Retina (tissue), 1 donor: ENCODE data around the gene MAPK11.

Experiments used
- DNase-seq: peaks from one replicate; pipeline ENCODE4 v3.0.0-alpha.2; 2016

The MAPK11 gene

DNA sequence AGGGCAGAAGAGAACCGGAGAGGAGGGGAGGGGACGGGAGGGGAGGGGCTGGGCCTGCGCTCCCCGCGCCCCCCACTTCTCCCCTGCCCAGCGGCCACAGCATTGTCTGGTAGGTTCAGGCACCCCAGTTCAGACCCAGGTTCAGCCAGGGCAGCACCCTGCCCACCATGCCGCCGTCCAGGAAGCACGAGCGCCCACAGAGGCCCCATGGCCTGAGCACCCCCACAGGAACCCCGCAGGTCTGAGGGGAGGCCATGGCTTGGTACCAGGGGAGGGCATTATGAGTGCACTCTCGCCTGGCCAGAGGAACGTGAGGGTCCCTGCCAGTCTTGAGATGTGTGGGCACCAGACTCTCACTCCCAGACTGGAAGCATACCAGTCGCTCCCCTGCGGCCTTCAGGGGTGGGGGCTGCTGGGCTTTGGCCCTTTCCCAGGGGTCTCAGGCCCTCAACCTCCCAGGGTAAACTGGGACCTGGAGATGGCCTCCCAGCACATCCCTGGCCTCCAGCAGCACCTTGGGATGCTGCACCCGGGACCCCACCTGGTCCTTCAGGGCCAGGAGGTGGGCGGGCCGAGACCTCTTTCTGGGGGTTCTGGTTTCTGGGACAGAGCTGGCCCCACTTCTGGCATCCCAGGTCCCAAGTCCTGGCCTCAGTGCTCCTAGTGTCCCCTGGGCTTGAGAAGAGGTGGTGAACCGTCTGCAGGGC, 37.9 kb upstream of the MAPK11 start:
- peak; percentile 67 for DNase-seq

DNA sequence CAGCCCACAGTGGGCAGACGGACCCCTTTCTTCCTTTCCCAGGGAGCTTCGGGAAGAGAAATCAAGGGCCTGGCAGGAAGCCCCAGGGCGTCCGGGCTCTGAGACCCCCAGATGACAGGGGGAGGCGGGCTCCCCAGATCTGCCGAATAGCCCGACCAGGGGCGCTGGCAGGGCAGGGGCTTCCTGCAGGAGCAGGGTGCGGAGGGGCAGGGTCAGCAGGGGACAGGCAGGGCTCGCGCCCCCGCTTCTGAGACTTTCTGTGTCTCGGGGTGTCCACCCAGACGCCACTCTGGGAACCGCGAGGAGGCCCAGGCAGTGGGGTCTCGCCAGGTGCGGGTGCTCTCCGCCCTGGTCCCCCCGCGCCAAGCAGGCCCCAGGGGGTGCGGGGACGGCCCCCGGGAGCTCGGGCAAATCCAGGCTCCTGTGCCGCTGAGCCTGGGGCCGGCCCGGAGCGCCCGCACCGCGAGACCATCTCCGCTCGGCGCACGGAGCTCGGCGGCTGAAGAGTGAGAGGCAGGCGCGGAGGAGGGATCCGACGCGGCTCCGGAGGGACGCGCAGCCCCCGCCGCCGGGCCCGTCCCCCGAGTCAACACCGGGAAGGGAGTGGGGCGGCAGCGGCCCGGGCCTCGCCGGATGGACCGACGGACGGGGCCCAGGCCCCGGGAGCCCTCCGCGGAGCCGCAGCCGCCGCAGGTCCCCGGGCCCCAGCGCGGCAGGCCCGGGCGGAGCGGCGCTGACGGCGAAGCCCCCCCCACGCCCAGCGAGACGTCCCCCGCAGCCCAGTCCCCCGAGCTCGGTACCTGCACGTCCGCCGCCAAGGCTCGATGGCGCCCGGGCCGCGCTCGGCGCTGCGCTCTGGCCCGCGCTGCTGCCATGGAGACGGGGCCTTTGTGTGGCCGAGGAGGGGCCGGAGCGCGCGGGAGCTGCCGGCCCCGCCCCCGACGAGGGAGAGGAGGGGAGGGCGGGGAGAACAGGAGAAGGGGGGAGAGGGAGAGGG, 36.9 kb upstream of the MAPK11 start, which contains the start of gene PLXNB2:
Gene PLXNB2, minus strand, starts transcription at position 894 of the 997 bp plus-strand sequence. CDS start 17,062 bp downstream, outside the sequence.
- peak; percentile 82 for DNase-seq

DNA sequence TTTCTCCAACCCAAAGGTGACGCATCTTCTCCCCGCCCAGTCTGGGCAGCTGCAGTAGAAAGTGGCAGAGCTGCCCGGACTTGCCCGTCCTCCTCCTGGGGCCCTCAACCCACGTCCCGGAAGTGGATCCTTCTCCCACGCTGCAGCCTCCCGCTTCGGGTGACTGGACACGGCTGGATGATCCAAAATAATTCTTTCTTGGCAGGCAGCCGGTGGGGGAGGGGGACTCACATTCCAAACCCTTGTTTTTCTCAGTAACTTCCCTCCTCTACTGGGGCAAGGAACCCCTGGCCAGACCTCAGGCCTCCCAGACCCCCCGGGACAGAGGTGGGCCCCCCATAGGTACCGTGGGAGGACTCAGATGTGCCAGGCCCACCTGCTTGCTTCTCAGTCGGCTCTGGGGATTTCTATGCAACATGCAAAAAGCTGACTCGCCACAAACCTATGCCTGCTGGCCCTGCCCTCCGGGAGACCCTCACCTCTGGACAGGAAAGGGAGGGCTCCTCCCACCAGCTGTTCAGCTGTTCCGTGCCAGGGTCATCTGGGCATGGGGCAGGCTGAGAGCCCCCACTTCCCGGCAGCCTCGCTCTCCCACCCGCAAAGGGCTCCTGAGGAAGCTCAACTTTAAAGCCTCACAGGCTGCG, 35.9 kb upstream of the MAPK11 start:
- DNase-seq = peak; percentile 67

GRCh38 chr22:50305393-50305922, 35.3 kb upstream of the MAPK11 start:
- DNase-seq = no peak

DNA sequence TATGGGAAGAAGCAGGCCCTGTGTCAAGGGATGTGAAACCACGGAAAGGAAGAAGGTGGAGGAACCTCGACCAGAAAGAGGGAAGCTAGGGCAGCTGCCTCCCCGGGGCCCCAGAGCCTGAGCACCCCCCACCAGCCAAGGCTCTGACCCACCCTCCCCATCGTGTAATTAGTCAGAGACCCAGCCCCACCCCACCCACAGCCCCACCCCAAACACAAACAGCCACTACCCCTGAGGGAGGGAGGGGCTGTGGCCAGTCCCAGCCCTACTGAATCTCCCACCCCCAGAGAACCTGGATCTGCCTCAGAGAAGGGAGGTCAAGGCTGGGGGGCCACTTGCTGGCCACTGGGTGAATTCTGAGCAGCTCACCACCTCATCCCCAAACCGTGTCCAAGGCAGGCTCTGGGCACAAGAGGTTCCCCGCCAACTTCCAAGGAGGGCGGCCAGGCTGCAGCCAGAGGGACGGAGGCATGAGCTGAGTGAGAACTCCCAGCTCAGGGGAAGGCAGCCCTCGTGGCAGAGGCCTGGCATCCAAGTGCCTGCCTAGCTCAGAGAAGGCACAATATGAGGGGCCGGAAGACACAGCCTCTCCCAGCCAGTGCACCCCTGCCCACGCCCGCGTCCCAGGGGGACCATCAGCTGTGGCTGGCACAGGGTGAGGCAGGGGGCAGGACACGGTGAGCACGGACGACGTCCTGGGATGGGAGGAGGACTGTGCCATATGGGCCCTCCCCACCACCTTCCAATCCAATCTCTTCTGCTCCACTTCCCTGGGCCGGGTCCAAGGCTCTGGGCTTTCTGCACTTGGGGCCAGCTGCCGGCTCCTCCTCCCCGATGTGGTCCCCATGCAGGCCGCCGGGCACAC, 34.6 kb upstream of the MAPK11 start:
- DNase-seq = no peak

DNA sequence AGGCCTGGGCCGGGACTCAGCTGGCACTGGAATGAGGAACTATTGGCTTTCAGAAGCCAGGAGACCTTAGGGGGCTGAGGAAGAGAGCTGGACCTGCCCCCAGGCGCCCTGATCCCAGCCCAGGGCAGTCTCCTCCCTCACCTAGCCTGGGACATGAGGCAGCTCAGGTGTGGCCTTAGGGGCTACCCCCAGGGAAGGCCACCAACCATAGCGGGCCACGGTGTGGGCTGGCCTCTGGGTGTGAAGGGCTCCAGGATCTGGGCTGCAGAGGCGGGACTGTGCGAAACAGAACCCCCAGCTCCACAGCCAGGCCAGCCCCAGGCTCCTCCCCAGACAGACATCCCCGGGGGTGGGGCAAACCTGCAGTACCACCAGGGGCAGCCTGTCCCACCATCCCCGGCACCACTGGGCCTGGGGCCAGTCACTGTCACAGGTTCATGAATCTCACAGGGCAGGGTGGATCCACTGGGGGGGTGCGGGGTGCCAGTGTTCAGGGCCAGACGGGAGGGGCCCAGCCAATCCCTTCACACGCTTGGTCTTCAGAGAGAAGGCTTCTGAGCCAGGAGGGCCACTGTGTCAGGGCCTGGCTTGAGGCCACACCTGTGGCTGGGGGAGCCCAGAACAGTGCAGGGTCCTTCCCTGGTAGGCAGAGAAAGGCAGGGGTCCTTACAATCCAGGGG, 33.8 kb upstream of the MAPK11 start:
- no peak for DNase-seq

GRCh38 chr22:50303515-50303847, 33.3 kb upstream of the MAPK11 start:
- no peak for DNase-seq

GRCh38 chr22:50302564-50302963, 32.4 kb upstream of the MAPK11 start:
- no peak for DNase-seq

DNA sequence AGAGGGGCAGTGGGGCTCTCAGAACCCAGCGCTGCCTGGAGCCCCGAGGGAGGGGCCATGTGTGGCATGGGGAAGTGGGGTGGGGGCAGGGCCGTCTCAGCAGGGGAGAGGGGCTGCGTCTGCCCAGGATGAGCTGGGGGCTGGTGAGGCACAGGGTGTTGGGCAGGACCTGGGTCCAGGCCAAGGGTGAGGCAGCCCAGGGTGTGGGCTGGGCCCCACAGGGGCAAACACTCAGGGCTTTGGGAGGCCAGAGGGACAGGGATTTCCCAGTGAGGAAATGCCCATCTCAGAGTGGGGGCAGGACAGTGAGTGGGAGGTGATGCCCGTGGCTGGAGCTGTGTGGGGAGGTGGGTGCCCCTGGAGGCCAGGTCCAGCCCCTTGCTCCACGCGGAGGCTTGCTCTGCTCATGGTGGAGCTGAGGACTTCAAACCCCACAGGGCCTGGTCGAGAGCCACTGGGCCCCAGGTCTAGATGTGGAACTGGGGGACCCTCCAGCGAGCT, 31.9 kb upstream of the MAPK11 start:
- no peak for DNase-seq

DNA sequence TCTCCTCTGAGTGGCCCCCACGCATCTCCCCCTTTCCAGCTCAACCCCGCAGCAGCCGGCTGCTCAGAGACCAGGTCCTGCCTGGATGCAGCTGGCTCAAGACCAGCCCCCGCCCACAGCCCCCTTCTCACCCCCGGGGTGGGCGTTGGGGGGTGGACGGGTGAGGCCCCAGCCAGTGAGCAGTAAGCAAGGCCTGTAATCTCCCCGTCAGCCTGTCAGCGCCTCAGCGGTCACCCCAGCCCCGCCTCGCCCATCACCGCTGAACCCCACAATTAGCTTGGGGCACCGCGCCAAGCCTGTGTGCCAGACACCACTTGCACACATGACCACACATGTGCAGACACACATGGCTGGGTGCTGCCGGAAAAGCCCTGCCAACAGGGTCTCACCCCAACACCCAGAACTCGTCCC, 31.4 kb upstream of the MAPK11 start:
- DNase-seq = no peak

GRCh38 chr22:50300620-50301257, 30.6 kb upstream of the MAPK11 start:
- DNase-seq = no peak

- peak; percentile 61 for DNase-seq
These were observed 29.8 kb upstream of the MAPK11 start for GRCh38 chr22:50299785-50300619.

DNA sequence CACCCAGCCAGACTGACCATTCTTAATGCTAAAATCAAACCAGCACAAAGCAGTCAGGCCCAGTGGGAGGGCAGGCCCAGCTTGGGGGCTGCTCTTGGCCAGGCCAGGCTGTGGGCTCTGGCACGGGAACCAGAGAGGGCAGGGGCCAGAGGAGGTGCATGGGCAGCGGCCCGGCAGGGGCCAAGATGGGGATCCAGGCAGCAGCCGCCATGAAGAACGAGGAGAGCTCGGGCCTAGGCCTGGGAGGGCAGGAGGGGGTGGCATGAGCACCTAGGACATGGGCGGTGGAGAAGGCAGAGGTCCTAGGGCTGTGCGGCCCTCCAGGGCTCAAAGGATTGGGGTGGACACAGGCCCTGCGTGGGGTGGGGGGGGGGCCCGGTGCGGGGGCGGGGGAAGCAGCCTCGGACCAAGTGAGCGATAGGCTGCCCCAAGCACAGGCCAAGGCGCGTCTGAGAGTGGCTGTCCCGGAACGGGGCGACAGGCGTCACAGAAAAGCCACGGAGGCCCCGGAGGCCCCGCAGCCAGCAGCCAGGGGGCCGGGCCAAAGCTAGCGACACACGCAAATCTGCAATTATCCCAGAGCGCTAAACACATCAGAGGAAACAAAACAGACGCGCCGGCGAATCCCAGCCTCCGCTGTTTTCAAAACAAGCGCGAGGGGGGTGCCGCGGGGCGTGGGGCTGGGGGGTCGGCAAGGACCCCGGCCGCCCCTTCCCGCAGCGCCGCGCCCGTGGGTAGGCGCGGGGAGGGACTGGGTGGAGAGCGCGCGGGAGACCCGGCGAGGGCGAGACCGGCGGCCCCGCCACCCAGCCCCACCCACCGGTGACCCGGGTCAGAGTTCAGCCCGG, 29.0 kb upstream of the MAPK11 start:
- no peak for DNase-seq

DNA sequence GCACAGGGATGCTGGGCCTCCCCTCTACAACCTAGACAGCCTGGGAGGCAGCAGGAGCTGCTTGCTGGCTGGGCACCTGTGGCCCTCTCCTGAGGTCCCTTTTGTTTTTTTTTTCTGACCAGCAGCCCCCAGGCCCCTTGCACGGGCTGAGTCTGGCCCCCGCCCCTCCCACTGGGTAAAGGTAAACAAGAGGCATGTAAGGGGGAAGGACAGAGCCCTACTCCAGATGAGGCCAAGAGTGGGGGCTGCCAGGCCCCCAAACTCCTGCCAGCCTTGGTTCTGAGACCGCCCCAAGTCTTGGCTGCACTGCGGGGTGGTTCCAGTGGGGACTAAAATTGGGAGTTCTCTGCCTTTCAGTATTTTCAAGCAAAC, 28.1 kb upstream of the MAPK11 start:
- DNase-seq = no peak

- no peak for DNase-seq
These were observed 27.5 kb upstream of the MAPK11 start for GRCh38 chr22:50297510-50298265.

DNA sequence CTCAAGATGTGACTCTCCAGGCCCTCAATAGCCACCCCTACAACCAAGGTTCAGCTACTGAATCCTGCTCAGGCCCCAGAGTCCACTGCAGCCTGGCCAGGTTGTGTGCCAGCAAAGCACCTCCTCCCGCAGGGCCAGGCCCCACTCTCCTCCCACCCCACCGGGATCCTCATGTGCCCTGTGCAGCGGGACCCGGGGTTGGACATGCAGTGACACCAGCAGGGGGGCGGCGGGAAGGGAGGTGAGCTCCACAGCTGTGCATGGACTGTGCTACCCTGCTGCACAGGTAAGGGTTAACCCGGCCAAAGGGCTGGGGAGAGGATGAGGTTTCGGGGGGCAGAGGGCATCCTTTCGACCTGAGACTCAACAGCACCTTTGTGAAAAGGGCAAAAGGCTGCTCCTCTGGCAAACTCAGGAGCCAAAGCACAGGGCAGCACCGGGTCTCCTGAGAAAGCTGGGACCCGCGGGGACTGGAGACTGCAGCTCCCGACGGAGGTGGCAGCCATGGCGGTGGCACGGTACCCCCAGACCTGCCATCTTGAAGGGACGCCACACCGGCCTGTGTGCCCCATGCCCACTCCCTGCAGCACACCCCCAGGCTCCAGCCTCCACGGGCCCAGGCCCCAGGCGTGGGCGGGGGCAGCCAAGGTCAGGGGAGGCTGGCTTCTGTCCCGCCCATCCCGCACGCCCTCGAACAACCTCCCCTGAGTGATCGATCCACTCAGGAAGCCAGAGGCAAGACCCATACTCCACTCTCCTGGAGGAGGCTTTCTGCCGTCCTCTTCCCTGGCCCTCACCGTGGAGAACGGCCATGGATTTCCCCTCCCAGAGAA, 26.7 kb upstream of the MAPK11 start:
- DNase-seq = no peak

- no peak for DNase-seq
These were observed 24.1 kb upstream of the MAPK11 start for GRCh38 chr22:50294319-50294656.
